Coronary artery (tissue), 2 donors: ENCODE data around the gene POLD3.

Source experiments
- DNase-seq: peaks from one replicate; pipeline ENCODE4 v3.0.0-alpha.2; 2017; ENCODE audit warnings: low spot score
- H3K27ac ChIP-seq, 2 donors: fragments of 200-600 bp; sonication (generic); one replicate each; pipeline ENCODE4 v1.5.1; 2016 to 2019
- H3K4me3 ChIP-seq: fragments of 200-600 bp; sonication (generic); 2 replicates; pipeline ENCODE4 v1.5.1; 2016; ENCODE audit warnings: mild to moderate bottlenecking, moderate library complexity
- TF ChIP-seq, protein P1 (sequence below): fragments of 200-600 bp; sonication (generic); IDR thresholded peaks from one replicate; pipeline ENCODE4 v1.5.1; 2019; ENCODE audit warnings: antibody characterized with exemption

POLD3 gene

DNA sequence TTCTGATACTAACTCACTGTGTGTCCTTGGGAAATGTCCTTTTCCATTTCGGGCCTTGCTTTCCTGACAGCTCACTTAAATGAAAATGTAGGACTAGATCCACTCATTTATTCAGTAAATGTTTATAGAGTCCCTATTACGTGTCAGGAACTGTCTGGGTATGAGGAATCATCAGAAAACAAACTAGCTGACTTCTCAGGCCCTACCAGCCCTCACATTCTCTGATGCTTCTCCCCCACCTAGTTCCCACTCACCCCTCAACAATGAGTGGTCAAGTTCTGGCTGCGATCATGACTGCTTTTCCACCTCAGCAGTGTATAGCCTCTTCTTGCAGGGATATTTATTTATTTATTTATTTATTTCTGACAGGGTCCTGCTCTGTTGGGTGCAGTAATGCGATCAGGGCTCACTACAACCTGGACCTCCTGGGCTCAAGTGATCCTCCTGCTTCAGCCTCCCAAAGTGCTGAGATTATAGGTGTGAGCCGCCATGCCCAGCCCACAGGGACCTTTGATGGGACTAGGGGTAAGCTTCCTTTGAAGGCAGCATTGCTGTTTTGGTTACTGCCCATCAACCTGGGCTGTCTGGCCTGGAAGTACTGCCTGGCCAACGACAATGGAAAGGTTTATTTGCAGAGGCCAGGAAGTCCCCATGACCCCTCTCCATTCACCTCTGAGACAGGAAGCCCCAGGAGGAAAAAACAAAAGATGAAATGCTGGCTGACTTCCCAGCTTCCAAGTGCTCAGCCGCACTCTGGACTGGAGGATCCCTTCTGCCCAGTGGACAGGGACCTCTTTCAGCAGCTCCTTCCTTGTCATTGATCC is 33.1 kb upstream of the POLD3 start:
- TF ChIP-seq, protein P1, sequence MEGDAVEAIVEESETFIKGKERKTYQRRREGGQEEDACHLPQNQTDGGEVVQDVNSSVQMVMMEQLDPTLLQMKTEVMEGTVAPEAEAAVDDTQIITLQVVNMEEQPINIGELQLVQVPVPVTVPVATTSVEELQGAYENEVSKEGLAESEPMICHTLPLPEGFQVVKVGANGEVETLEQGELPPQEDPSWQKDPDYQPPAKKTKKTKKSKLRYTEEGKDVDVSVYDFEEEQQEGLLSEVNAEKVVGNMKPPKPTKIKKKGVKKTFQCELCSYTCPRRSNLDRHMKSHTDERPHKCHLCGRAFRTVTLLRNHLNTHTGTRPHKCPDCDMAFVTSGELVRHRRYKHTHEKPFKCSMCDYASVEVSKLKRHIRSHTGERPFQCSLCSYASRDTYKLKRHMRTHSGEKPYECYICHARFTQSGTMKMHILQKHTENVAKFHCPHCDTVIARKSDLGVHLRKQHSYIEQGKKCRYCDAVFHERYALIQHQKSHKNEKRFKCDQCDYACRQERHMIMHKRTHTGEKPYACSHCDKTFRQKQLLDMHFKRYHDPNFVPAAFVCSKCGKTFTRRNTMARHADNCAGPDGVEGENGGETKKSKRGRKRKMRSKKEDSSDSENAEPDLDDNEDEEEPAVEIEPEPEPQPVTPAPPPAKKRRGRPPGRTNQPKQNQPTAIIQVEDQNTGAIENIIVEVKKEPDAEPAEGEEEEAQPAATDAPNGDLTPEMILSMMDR: no peak
- Histone ChIP-seq H3K27ac (no peak overlapping the region), H3K4me3 (no peak overlapping the region)
- DNase-seq: no peak

DNA sequence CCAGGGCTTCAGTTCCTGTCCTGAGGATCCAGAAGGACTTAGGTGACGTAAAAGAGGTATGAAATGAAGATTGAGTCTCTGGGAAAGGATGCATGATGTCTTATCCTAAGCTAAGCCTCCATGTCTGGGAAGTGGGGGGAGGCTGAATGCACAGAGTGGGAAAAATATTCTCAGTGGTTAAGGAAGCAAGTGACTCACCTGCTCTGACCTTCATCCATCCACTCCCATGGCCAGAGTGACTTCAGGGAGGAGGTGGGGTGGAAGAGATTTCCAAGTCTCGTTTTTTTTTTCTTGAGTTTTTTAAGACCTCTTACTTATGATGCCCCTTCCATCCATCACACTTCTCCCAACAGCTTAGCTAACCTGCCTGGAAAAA is 32.5 kb upstream of the POLD3 start:
- DNase-seq: no peak
- H3K27ac ChIP-seq: no peak overlapping the region
- H3K4me3 ChIP-seq: no peak overlapping the region
- TF ChIP-seq, protein P1: no peak

DNA sequence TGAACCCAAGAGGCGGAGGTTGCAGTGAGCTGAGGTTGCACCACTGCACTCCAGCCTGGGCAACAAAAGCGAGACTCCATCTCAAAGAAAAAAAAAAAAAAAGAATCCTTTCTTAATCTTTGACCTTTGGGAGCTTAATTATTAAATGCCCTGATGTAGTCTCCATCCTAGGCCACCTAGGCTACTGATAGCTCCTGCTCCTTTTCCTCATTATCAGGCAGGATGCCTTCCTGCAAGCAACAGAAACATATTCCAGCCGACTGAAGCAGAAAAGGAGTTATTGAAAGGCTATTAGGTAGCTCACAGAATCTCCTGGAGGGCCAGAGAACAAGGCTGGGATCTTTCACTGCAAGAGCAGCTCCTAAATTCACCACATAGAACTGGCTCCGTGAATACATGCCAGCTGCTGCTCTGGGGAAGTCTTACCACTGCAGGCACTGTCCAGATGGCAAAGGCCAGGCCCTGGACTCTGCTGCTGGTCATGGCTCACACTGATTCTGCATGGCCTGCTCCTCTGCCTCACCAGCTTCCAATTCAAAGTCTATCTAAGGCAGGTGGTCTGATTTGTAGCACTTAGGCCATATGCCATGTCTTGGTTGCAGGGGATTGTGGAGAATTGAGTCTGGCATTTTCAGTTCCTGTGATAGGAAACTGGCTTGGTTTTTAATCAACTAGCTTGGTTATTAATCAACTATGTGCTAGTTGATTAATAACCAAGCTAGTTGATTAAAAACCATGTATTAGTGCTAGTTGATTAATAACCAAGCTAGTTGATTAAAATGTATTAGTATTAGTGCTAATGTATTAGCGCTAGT is 26.0 kb upstream of the POLD3 start:
- H3K27ac ChIP-seq: no peak overlapping the region
- no peak for DNase-seq
- H3K4me3 ChIP-seq: no peak overlapping the region
- TF ChIP-seq, protein P1: no peak

DNA sequence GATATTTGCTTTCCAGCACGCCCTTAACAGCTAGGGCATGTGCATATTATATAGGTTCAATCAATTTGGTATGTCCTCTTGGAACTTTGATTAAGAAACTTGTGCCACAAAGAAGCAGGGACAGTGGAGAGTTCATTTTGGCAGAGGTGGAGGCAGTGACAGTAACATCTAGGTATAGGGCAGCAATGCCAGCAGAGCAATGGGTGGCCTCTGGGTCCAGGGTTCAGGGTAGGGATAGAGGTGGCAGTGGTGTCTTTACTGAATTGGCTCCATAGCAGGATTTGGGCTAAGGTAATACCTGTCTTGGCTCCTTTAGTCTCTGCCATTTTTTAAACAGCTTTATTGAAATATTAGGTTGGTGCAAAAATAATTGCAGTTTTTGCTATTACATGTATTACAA is 24.4 kb upstream of the POLD3 start:
- no peak for DNase-seq
- Histone ChIP-seq H3K4me3 (no peak overlapping the region), H3K27ac (no peak overlapping the region)
- TF ChIP-seq, protein P1: no peak

DNA sequence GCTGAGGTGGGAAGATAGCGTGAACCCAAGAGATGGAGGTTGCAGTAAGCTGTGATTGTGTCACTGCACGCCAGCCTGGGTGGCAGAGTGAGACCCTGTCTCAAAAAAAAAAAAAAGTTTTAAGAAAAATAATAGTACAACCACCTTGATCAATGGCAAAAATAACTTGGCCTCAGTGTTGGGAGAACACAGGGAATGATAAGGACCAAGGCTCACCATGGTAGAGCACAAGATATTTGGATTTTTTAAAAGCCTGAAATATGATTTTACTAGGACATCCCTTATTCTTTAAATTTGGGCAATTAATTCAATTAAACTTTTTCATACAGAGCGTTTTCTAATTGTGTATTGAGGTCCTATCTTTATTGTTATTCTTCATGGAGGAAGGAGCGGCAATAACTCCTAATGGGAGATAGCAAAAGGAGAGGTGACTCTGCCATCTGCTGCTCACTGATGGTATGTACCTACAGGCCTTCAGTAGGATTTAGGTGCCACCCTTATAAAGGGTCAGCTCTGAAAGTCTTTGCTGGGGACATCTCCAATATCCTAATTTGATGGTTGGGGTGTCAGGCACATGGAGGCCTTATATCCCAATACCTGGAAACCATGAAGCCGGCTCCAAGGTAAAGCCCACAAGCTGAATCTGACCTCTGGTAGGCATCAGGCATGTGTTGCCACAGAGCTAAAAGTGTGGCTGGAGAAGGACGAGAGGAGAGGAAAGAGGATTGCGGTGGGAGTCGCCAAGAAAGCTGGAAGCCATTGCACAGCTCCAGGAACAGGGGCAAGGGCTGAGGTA is 21.9 kb upstream of the POLD3 start:
- DNase-seq: no peak
- TF ChIP-seq, protein P1: no peak
- H3K4me3 ChIP-seq: no peak overlapping the region
- no peak overlapping the region for H3K27ac ChIP-seq

DNA sequence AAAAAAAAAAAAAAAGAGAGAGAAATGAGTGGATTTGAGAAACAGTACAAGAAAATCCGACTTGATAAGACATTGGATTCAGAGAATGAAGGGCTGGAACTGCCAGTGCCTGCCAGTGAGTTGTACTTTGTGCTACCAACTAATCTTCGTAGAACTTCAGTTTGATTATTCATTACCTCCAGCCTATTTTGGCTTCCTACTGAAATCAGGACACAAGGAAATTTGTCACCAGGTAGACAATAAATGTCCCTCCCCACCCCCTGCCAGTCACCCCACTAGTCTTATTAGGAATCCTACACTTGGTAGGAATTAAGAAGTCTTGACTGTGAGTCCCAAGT is 21.4 kb upstream of the POLD3 start:
- DNase-seq: no peak
- TF ChIP-seq, protein P1: no peak
- no peak overlapping the region for H3K4me3 ChIP-seq
- no peak overlapping the region for H3K27ac ChIP-seq
